ENCODE measurements around the gene PTK6.

DNA sequence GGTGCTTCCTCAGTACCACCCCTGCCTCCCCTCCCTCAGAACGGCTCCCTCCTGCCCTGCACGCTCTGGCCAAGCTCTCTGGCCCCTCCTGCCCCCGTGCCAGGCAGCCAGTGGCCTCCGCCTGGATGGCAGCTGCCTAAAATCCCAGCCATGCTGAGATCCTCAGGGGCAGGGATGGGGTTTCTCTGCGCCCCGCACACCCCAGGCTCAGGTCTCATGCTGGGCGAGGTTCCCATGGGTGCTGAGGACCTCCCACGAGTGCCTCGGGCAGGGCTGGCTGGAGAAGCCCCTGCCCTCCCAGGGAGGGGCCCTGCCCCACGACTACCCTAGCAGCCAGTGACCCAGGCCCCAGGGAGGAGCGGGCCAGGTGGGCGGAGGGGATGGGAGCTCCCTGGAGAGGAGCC is 2.7 kb downstream of the PTK6 start:
- no peak for TF ChIP-seq EZH2 (IDR thresholded peaks at IDR 0.05)
- TF ChIP-seq POLR2AphosphoS5 (IDR thresholded peaks at IDR 0.05; ENCODE audit: borderline replicate concordance, low read depth, low read length): no peak
- TF ChIP-seq FOXP2 (optimal IDR thresholded peaks at IDR 0.05; ENCODE audit: control extremely low read depth, extremely low read length, insufficient read depth): no peak
